ENCODE data around the gene ROBO2. TPM values are rescaled to one million over a fixed set of nuclear protein-coding genes. Genes with fewer than 3 reads are reported as not detected.

ROBO2 gene
- polyA plus RNA-seq, 2 of the 4 experiments (the other 2 are of a cell fraction): 0.04 TPM; not detected in 1

GRCh38 chr3:77259694-77260093 lies 219.8 kb downstream of the ROBO2 start:
- POLR2A ChIA-PET: no interaction called here
- Histone ChIP-seq H3K4me2 (no peak overlapping the region), H3K27ac (no peak overlapping the region), H3K4me1 (no peaks in the 10 kb centered on the region), H3K9me3 (no peaks in the 10 kb centered on the region), H3K4me3 (no peak overlapping the region)
- FAIRE-seq (no peak), ATAC-seq (no peak), DNase-seq (ENCODE audit: low read depth in 1 of 2, low spot score in 1 of 2) (no peak)
- CTCF ChIA-PET: no interaction called here
- no peak for TF ChIP-seq NR3C1 (IDR thresholded peaks at IDR 0.05)
- TF ChIP-seq RAD21 (conservative IDR thresholded peaks at IDR 0.05 in 1 of 2, IDR thresholded peaks at IDR 0.05 in 1 of 2): no peak
- TF ChIP-seq HOXB13 (CRISPR knock-in tag; IDR thresholded peaks at IDR 0.05; ENCODE audit: low read depth): no peak
- TF ChIP-seq POLR2AphosphoS2 (conservative IDR thresholded peaks at IDR 0.05; ENCODE audit: low read length): no peak
- TF ChIP-seq ZNF302 (CRISPR knock-in tag; IDR thresholded peaks at IDR 0.05): no peak
- TF ChIP-seq BCL3 (IDR thresholded peaks at IDR 0.05): no peak
- TF ChIP-seq FOSL2 (IDR thresholded peaks at IDR 0.05): no peak
- TF ChIP-seq FOSL2 (CRISPR knock-in tag; IDR thresholded peaks at IDR 0.05): no peak
- TF ChIP-seq MYC (IDR thresholded peaks at IDR 0.05; ENCODE audit: borderline replicate concordance, low read length): no peak
- no peak for TF ChIP-seq HES2 (IDR thresholded peaks at IDR 0.05)
- TF ChIP-seq EHF (CRISPR knock-in tag; IDR thresholded peaks at IDR 0.05): no peak
- TF ChIP-seq MAFK (IDR thresholded peaks at IDR 0.05; ENCODE audit: partially characterized antibody): no peak
- no peak for TF ChIP-seq SMC3 (IDR thresholded peaks at IDR 0.05)
- TF ChIP-seq KDM1A (IDR thresholded peaks at IDR 0.05; ENCODE audit: low read depth): no peak
- TF ChIP-seq NPAS2 (CRISPR knock-in tag; IDR thresholded peaks at IDR 0.05; ENCODE audit: borderline replicate concordance): no peak
- WGBS (ENCODE audit: missing lambda C conversion rate): 18% methylated on average over 6 of the region's 6 CpGs

- FAIRE-seq (no peak), DNase-seq (ENCODE audit: low read depth in 1 of 2, low spot score in 1 of 2) (no peak), ATAC-seq (no peak)
- Histone ChIP-seq H3K4me1 (no peaks in the 10 kb centered on the region), H3K27ac (no peak overlapping the region), H3K9me3 (no peaks in the 10 kb centered on the region), H3K4me3 (no peak overlapping the region), H3K4me2 (no peak overlapping the region)
- ChIA-PET CTCF (no interaction called here), POLR2A (no interaction called here)
- 32% methylated on average over 2 of the region's 2 CpGs for WGBS (ENCODE audit: missing lambda C conversion rate)
- no peak for TF ChIP-seq TFCP2L1 (CRISPR knock-in tag; IDR thresholded peaks at IDR 0.05)
- TF ChIP-seq ZNF302 (CRISPR knock-in tag; IDR thresholded peaks at IDR 0.05): no peak
- TF ChIP-seq PHF8 (IDR thresholded peaks at IDR 0.05; ENCODE audit: borderline replicate concordance, low read depth): no peak
- no peak for TF ChIP-seq ELK1 (IDR thresholded peaks at IDR 0.05; ENCODE audit: low read depth, low read length)
- no peak for TF ChIP-seq PBX3 (IDR thresholded peaks at IDR 0.05)
- TF ChIP-seq TP53 (CRISPR knock-in tag; IDR thresholded peaks at IDR 0.05): no peak
- no peak for TF ChIP-seq ZC3H11A (IDR thresholded peaks at IDR 0.05)
- no peak for TF ChIP-seq HEYL (CRISPR knock-in tag; IDR thresholded peaks at IDR 0.05)
- no peak for TF ChIP-seq CBX8 (IDR thresholded peaks at IDR 0.05)
- TF ChIP-seq RCOR1 (IDR thresholded peaks at IDR 0.05; ENCODE audit: low read depth, low read length): no peak
Observed at GRCh38 chr3:77262361-77262760, 222.5 kb downstream of the ROBO2 start.
